Measurements from ENCODE around the gene SP7.
A peak's percentile ranks its signal among the peaks of the same experiment; 100 is the strongest.
"Not testable (repeated sequence)": the region's sequence is repeated elsewhere in the genome, so short reads cannot be mapped to it uniquely, and the experiment has no call there.

SP7 gene

GRCh38 chr12:53313996-53314395 lies 22.2 kb downstream of the SP7 start:
- DNase-seq, result no peak

- no peak for DNase-seq
These were observed 27.9 kb downstream of the SP7 start for GRCh38 chr12:53308276-53308675.

GRCh38 chr12:53306826-53307225 lies 29.3 kb downstream of the SP7 start:
- no peak for DNase-seq

GRCh38 chr12:53302903-53303302 lies 33.3 kb downstream of the SP7 start:
- DNase-seq, result no peak

GRCh38 chr12:53300187-53300586 lies 36.0 kb downstream of the SP7 start:
- no peak for DNase-seq

- peak; percentile 26 for DNase-seq
These were observed 36.5 kb downstream of the SP7 start, which contains the start of gene MYG1 for GRCh38 chr12:53299454-53300180. Gene MYG1, plus strand, starts transcription at chr12:53299695. Its CDS starts 43 bp downstream, at chr12:53299738.

GRCh38 chr12:53299101-53299453 lies 37.1 kb downstream of the SP7 start:
- DNase-seq, result peak; percentile 22

- DNase-seq, result peak; percentile 74
These were observed 38.0 kb downstream of the SP7 start for GRCh38 chr12:53298164-53298563.

- DNase-seq, result not testable (repeated sequence)
These were observed 39.0 kb downstream of the SP7 start for GRCh38 chr12:53297106-53297505.

- no peak for DNase-seq
These were observed 40.3 kb downstream of the SP7 start for GRCh38 chr12:53295891-53296219.

GRCh38 chr12:53295070-53295890 lies 40.9 kb downstream of the SP7 start, which contains the start of gene PFDN5:
Gene PFDN5, plus strand, starts transcription at chr12:53295542. Its CDS starts 26 bp downstream, at chr12:53295568.
- DNase-seq, result peak; percentile 67

GRCh38 chr12:53292426-53292825 lies 43.7 kb downstream of the SP7 start:
- no peak for DNase-seq

- DNase-seq, result no peak
These were observed 45.5 kb downstream of the SP7 start for GRCh38 chr12:53290661-53291060.

- no peak for DNase-seq
These were observed 46.3 kb downstream of the SP7 start for GRCh38 chr12:53289891-53290290.

GRCh38 chr12:53288322-53288721 lies 47.8 kb downstream of the SP7 start:
- DNase-seq, result no peak

- no peak for DNase-seq
These were observed 48.4 kb downstream of the SP7 start for GRCh38 chr12:53287741-53288216.

GRCh38 chr12:53286448-53286847 lies 49.7 kb downstream of the SP7 start:
- DNase-seq, result no peak

GRCh38 chr12:53279888-53280498 lies 56.2 kb downstream of the SP7 start:
- DNase-seq, result no peak

GRCh38 chr12:53279283-53279869 lies 56.8 kb downstream of the SP7 start:
- no peak for DNase-seq

- DNase-seq, result no peak
These were observed 58.2 kb downstream of the SP7 start for GRCh38 chr12:53277981-53278380.
